GM12873 (cell line): ENCODE measurements around the gene DIPK1B.

Experiments used
- CTCF ChIP-seq: IDR thresholded peaks from 2 replicates; pipeline ENCODE4 v1.5.1; 2012; ENCODE audit warnings: low read depth, mild to moderate bottlenecking, moderate library complexity, low read length, control low read depth; ENCODE audit not compliant: insufficient read depth; ENCODE audit errors: missing control alignments

Gene DIPK1B

GRCh38 chr9:136671254-136671614 is 41.1 kb upstream of the DIPK1B start:
- TF ChIP-seq CTCF: no peak

GRCh38 chr9:136671646-136672430 is 40.5 kb upstream of the DIPK1B start:
- peak; percentile 83 for TF ChIP-seq CTCF

GRCh38 chr9:136672431-136673087 is 39.8 kb upstream of the DIPK1B start:
- no peak for TF ChIP-seq CTCF

GRCh38 chr9:136673088-136673974 is 39.0 kb upstream of the DIPK1B start:
- TF ChIP-seq CTCF: no peak

- TF ChIP-seq CTCF: no peak
These were observed 38.2 kb upstream of the DIPK1B start for GRCh38 chr9:136673975-136674785.

- no peak for TF ChIP-seq CTCF
These were observed 37.5 kb upstream of the DIPK1B start for GRCh38 chr9:136674786-136675349.
